SH-SY5Y (cell line): Measurements from ENCODE around the gene RO60.

Experiments used
- GATA2 ChIP-seq: IDR thresholded peaks from 2 replicates; pipeline ENCODE4 v1.6.1; 2011; ENCODE audit warnings: mild to moderate bottlenecking, low read depth, low read length
- GATA3 ChIP-seq: IDR thresholded peaks from 2 replicates; pipeline ENCODE4 v1.6.1; 2011; ENCODE audit warnings: low read depth, mild to moderate bottlenecking, low read length, moderate library complexity

DNA sequence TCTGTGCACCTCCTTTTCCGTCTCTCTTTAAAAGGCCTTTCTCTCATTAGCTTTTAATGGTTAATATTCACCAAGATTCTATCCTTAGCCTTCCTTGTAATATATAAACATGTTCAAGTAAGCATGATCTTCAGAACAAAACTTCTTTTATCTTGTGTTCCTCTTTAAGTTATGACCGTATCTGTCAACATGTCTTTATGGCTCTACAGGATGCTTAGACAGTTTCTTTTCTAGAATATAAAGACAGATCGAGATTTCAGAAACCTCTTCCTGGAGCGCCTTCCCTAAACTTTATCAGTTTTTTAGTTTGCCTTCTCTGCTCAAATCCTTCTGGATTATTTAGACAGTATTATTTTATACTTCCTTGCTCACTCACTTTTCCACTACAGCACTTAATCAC, 7.2 kb downstream of the RO60 start:
- TF ChIP-seq GATA2: no peak
- TF ChIP-seq GATA3: no peak
